Measurements from ENCODE around the gene ADAMTS2.
"Not testable (repeated sequence)": the region's sequence is repeated elsewhere in the genome, so short reads cannot be mapped to it uniquely, and the experiment has no call there.

The ADAMTS2 gene

GRCh38 chr5:179324316-179324715 lies 20.9 kb downstream of the ADAMTS2 start:
- DNase-seq = not testable (repeated sequence)

GRCh38 chr5:179323026-179323870 lies 22.0 kb downstream of the ADAMTS2 start:
- no peak for DNase-seq

DNA sequence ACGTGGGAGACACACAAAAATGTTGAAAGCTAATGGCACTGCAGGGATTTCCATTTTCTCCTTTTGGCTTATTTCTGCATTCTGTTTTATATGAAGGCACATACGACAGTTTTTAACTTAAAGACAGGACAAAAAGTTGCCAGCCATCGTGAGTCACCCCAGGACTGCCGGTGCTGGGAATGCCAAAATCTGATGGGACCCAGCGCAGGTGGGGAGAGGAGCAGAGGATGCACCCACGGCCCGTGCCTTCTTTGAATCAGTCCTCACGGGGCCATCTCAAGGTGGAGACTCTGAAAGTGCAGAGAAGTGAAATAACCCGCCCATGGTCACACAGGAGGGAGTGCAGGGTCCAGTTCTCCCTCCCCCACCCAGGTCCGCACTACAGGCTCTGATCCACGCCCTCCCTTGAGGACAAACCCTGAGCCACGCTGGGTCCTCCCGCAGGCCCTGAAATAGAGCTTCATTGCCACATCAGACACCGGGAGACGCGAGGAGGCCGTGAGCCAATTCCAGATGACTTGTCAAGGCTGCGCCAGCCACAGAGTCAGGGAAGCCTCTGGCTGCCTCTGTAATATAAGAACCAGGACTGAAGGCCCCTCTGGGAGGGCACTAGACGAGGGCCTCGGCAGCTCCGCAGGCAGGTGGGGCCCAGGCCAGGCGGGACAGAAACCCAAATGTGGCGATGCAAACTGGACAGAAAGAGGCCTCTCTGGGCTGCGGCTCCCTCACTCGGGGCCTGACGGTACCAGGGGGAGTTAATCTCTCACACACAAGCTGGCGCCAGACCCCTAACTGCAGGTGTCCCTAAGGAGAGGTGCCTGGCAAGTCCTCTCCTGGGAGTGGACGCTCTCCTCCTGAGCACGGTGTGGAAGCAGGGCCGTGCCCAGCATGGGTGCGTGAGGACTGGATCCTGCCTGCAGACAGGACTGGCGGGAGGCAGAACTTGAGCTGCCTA lies 22.9 kb downstream of the ADAMTS2 start:
- no peak for DNase-seq

GRCh38 chr5:179321206-179321987 lies 23.9 kb downstream of the ADAMTS2 start:
- DNase-seq = no peak

GRCh38 chr5:179319741-179320281 lies 25.4 kb downstream of the ADAMTS2 start:
- no peak for DNase-seq

GRCh38 chr5:179319123-179319522 lies 26.1 kb downstream of the ADAMTS2 start:
- DNase-seq = no peak

GRCh38 chr5:179318221-179318955 lies 26.9 kb downstream of the ADAMTS2 start:
- DNase-seq = no peak

DNA sequence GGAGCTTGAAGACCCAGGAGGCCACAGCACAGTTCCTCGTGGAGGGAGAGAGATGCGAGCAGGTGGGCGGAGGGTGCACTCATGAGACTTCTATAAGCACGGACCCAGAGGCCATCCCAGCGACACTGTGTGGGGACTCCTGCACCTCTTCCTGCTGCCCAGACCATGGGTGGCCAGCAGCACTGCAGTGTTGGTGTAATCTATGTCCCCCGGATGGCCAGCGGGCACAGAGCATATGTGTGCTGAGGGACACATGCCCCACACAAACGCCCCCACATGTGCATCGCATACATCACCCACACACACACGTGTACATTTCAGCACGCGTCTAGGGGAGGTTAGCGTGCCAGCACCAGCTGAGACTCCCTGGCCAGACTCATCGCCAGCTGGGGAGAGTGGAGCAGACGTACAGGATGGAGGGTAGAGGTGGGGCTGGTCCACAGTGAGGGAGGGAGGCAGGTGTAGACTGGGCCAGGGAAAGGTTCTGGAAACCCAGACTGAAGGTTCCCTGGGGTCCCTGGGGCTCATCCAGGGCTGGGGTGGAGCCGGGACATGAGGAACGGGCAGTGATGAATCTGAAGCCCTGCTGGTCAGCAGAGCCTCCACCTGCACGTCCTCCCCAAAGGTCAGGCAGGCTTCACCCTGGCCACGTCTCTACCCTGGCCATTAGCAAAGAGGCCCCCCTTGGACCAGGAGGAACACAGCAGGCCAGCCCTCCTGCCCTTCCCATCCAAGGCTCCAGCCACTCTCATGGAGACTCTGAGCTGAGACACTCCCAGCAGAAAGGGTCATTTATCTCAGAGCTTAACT lies 27.6 kb downstream of the ADAMTS2 start:
- DNase-seq = no peak

DNA sequence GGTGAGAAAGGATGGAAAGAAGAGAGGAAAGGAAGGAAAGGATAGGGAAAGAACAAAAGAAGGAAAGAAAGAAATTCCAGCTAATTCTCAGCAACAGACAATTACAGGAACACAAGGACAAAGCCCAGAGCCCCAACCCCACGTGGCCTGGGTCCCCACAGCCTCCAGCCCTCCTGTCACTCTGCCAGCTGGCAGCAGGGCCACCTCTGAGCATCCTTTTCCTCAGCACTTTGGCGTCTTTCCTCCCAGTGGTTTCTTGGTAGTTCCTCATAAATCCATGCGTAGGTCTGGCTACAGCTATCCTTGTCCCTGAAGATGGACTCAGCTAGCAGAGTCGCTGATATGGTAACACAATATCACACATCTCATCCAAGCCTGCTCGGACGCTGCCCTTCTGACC lies 28.3 kb downstream of the ADAMTS2 start:
- DNase-seq = no peak

GRCh38 chr5:179316111-179316551 lies 29.1 kb downstream of the ADAMTS2 start:
- DNase-seq = no peak

- DNase-seq = no peak
Measured at GRCh38 chr5:179315356-179315890, 29.8 kb downstream of the ADAMTS2 start.

DNA sequence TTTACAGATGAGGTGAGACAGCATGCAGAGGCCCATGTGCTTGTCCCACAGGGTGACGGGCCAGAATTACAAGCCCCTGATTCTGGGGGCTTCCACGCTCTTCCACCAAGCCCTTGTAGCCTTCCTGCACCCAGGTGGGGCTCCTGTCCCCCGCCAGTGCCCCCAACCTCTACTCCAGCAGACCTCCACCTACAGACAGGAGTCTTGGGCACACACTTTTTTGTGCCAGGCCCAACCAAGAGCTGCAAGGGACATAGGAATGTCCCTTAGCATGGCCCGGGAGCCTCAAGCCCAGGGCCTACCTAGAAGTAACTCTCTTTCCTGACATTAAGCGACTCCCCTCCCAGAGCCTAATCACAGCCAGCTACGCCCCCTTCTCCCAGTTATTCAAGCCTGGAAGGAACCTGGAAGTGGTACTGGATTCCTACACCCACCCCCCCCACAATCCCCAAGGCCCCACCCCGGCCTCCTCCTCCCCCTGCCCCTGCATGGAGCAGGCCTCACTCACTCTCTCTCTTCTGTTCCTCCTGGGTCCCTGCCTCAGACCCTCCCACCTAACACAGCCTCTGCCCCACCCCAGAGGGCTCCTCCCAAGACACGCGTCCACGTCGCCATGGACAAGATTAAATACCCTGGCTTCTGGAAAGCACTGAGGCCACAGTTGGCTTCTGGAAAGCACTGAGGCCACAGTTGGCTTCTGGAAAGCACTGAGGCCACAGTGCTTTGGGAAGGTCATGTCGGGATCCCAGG lies 30.5 kb downstream of the ADAMTS2 start:
- no peak for DNase-seq

- no peak for DNase-seq
Measured at GRCh38 chr5:179313849-179314521, 31.3 kb downstream of the ADAMTS2 start.

DNA sequence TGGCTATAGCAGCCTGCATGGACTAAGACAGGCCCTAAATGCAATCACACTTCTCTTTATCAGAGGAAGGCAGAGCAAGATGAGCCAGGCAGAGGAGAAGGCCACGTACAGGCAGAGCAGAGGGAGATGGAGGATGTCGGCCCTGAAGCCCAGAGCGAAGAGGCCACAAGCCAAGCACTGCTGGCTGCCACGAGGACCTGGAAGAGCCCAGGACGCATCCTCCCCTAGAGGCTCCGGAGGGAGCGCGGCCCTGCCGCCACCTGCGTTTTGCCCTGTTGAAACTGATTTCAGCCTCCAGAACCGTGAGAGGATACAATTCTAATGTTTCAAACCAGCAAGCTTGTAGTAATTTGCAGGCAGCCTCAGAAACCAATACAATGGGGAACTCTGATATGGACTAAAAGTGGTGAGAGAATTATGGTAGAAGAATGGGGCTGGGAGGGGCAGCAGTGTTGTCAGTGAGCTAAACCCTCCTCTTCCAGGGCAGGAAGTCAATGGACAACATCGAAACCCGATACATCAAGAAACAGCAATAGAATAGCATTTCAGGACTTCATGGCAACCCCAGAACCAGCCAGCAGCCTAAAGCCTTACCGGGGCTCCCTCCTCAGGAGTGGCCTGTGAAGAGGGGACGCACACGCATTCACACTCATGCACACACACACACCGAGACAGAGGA lies 32.6 kb downstream of the ADAMTS2 start:
- no peak for DNase-seq

DNA sequence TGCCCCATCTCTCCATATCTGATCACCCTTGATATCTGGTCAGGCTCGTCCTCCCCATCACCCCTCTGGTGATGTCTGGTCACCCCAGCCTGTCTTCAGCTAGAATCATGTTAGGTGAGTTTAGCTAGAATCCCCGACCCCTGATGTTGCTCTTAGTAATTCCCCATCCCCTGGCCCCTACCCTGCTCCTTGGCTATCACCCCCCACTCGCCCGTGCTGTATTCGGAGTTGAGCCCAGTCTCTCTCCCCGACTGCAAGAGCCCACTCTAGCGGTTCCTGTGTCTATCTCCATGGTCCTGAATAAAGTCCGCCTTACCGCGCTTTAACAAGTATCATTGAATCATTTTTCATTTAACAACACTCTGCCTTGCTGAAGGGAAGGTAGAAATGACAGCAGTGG lies 33.7 kb downstream of the ADAMTS2 start:
- no peak for DNase-seq

- no peak for DNase-seq
Measured at GRCh38 chr5:179311091-179311470, 34.2 kb downstream of the ADAMTS2 start.

DNA sequence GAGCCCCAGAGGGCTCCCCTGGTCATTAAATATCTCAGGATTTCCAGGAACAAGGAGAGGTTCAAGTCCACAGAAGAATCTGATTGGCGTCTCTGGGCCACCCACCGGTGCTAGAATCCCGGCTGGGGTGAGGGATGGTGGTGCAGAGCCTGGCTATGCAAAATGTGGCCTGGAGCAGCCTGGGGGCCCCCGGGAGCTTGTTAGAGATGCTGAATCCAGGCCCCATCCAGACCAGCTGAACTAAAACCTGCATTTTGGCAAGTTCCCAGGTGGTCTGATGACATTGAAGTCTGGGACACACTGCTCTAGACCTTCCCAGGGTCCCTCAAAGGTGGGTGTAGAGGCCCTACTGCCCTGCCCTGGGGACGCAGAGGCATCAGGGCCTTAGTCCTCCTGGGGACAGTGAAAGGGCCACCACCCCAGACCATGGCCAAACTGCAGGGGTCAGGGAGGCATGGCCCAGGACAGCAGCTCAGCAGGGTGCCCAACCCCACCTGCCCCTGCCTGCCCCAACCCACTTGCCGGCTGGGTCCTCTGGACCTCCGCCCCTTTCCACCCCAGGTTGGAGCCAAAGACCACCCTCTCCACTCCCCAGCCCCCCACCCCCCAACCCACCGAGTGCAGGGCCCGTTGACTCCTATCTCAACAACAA lies 34.7 kb downstream of the ADAMTS2 start:
- no peak for DNase-seq

DNA sequence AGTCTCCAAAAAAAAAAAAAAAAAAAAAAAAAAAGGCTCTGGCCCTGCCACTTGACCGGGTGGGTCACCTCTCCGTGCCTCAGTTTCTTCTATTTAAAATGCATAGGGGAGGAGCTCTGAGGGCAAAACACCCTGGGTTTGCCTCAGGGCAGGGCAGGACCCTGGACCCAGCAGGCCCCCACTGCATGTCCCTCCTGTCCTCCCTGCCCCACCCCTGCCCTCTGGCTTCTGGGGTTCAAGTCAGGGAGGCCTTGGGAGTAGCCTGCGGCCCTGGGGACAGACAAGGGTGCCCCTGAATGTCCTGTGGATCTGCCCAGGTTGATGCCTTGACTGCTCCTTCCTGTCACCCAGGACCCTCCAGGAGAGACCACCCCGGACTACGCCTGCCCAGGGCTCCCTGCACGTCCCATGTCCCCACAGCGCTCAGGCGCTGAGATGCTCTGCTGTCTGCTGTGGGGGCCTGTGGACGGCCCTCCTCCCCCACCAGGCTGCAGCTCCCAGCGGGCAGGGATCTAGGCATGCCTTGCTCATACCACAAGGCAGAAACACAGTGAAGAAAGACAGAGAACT lies 35.4 kb downstream of the ADAMTS2 start:
- no peak for DNase-seq

All from suppressor macrophage treated with lipopolysaccharide for 4 hours (primary cell).